ENCODE measurements around the gene DDX39A.

DNA sequence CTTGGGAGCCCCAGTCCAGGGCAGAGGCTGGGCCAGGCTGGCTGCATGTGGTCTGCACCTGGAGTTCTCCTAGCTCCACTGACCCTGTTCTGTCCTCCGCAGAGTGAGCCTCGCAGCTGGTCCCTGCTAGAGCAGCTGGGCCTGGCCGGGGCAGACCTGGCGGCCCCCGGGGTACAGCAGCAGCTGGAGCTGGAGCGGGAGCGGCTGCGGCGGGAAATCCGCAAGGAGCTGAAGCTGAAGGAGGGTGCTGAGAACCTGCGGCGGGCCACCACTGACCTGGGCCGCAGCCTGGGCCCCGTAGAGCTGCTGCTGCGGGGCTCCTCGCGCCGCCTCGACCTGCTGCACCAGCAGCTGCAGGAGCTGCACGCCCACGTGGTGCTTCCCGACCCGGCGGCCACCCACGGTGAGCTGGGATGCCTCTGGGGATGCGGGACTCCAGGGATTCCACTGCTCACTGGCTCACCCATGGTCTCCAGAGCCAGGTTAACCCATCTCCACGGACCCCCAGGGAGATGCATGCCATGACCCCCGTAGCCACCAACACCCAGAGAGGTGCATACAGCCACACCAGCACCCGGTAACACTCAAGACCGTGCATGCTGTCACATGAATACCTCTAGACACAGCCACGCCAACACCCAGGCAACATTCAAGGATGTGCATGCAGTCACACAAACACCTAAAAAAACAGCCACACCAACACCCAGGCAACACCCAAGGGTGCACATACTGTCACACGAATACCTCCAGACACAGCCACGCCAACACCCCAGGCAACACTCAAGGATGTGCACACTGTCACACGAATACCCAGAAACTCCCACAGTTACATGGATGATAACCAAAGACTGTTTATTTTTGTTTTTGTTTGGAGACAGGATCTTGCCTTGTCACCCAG, 22.1 kb upstream of the DDX39A start:
- TF ChIP-seq EZH2 (IDR thresholded peaks at IDR 0.05; ENCODE audit: insufficient read depth, poor library complexity, severe bottlenecking) (no peak), EZH2phosphoT487 (IDR thresholded peaks at IDR 0.05; ENCODE audit: insufficient read depth, low read depth) (no peak)

Data from GM23248 (cell line).